Common myeloid progenitor, CD34-positive (primary cell): Measurements from ENCODE around the gene TCF20. TPM values are rescaled to one million over a fixed set of nuclear protein-coding genes. Genes with fewer than 3 reads are reported as not detected.

Source experiments
- CTCF ChIA-PET: fragments of 350-600 bp; sonication (Branson Sonifier 250); formaldehyde crosslinking; loops from one replicate; lab custom pipeline; 2021; ENCODE audit warnings: antibody characterized with exemption; lab: Charles Lee
- POLR2A ChIA-PET: fragments of 350-600 bp; sonication (Branson Sonifier 250); formaldehyde crosslinking; loops from one replicate; lab custom pipeline; 2021; ENCODE audit warnings: antibody characterized with exemption; lab: Charles Lee
- DNase-seq, 3 donors: peaks; one replicate each; pipeline versions ENCODE4 v3.0.0 to v3.0.0-alpha.2; 2013
- H3K27ac ChIP-seq, 2 experiments: 1 replicate in 1 of 2; 2 replicates in 1 of 2; pipeline ENCODE4 v1.7.0; 2013; ENCODE audit warnings: inconsistent platforms in 2 of 2, low read length in 2 of 2, mild to moderate bottlenecking in 2 of 2, low read depth in 1 of 2, moderate library complexity in 1 of 2; ENCODE audit not compliant: severe bottlenecking in 2 of 2, insufficient read depth in 1 of 2, poor library complexity in 1 of 2
- H3K27me3 ChIP-seq, 5 experiments: replicated peaks in 2 of 5; 1 replicate in 3 of 5; 2 replicates in 2 of 5; pipeline versions ENCODE4 v1.6.1 to v1.7.0; 2013; ENCODE audit warnings: low read length in 4 of 5, mild to moderate bottlenecking in 2 of 5, moderate library complexity in 2 of 5, inconsistent platforms in 1 of 5; ENCODE audit not compliant: insufficient read depth in 5 of 5, control insufficient read depth in 4 of 5
- H3K36me3 ChIP-seq, 4 experiments: 1 replicate in 2 of 4; 2 replicates in 2 of 4; pipeline versions ENCODE4 v1.6.1 to v1.7.0; 2013; ENCODE audit warnings: low read length in 3 of 4, control low read depth in 1 of 4, mild to moderate bottlenecking in 1 of 4; ENCODE audit not compliant: control insufficient read depth in 4 of 4, insufficient read depth in 4 of 4
- H3K4me1 ChIP-seq, 4 experiments: 1 replicate in 3 of 4; 2 replicates in 1 of 4; pipeline versions ENCODE4 v1.6.1 to v1.7.1; 2013; ENCODE audit warnings: low read length in 3 of 4, mild to moderate bottlenecking in 3 of 4, control low read depth in 1 of 4, inconsistent platforms in 1 of 4, moderate library complexity in 1 of 4; ENCODE audit not compliant: control insufficient read depth in 4 of 4, insufficient read depth in 4 of 4; ENCODE audit errors: control extremely low read depth in 1 of 4
- H3K4me3 ChIP-seq, 7 experiments: 1 replicate in 4 of 7; 2 replicates in 3 of 7; pipeline versions ENCODE4 v1.5.1 to v1.7.0; 2013; ENCODE audit warnings: mild to moderate bottlenecking in 7 of 7, low read length in 6 of 7, moderate library complexity in 6 of 7, inconsistent platforms in 2 of 7, low read depth in 2 of 7, control low read depth in 1 of 7; ENCODE audit not compliant: insufficient read depth in 4 of 7, control insufficient read depth in 1 of 7; ENCODE audit errors: extremely low read depth in 1 of 7
- H3K9me3 ChIP-seq, 5 experiments: 1 replicate in 4 of 5; 2 replicates in 1 of 5; pipeline versions ENCODE4 v1.6.1 to v1.7.1; 2013; ENCODE audit warnings: low read length in 4 of 5, mild to moderate bottlenecking in 2 of 5, inconsistent platforms in 1 of 5, low read depth in 1 of 5, moderate library complexity in 1 of 5; ENCODE audit not compliant: control insufficient read depth in 4 of 5, insufficient read depth in 2 of 5; ENCODE audit errors: control extremely low read depth in 1 of 5
- whole genome bisulfite sequencing: methylation state at CpG from one replicate; pipeline ENCODE4 v1.1.5; 2013; ENCODE audit not compliant: insufficient coverage; 5-methylcytosine and 5-hydroxymethylcytosine counted together
- polyA plus RNA-seq: library from polyadenylated mRNA; unstranded; fragments of 120-200 nt; gene quantifications from one replicate; pipeline ENCODE4 v1.2.1, GENCODE V29; 2013

The TCF20 gene
- polyA plus RNA-seq, result 13.8 TPM

DNA sequence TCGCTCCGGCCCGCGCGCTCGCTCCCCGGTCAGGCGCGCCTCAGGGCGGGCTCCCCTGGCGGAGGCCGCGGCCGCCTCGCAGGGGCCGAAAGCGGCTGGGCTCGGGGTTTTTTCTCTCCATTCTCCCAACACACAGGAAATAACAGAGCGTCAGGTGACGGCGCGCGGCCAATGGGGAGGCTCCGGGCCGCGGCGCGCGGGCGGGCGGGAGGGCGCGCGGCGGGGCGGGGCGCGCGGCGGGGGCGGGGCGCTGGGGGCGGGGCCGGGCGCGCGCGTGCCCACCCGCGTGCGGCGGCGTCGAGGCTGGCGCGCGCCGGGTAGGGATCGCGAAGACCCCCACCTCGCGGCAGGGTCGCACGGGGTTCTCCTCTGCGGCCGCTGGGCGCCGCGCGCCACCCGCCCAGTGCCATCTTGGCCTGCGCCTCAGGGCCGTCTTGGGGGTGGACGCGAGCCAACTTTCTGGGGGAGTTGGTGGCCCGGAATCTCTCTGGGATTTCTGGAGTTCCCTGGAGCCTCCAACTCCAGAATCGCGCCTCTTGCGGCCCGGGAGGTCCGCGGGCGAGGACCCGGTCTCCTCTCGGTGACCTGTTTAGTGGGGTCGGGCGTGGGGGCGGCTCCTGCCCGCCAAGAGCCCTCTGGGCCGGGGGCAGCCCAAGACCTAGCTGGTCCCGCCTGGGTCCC lies at the start of gene TCF20:
Gene TCF20, minus strand, starts transcription at position 144 of the 681 bp plus-strand sequence. CDS start 55,348 bp downstream, outside the sequence.
- 9% methylated on average over 52 of the region's 91 CpGs for WGBS
- Histone ChIP-seq H3K9me3 (no peaks in the 10 kb centered on the region), H3K36me3 (no peaks in the 10 kb centered on the region), H3K4me3 (peak within 1 kb of the TSS; percentile 65 to 88 (median 76)), H3K4me1 (peaks cover 10 to 25% (median 16%) of the 10 kb centered on the region in 4 experiments), H3K27me3 (no peaks in the 10 kb centered on the region), H3K27ac (peak within 1 kb of the TSS; percentile 40 to 82)
- ChIA-PET POLR2A (interaction anchor here (1.7 kb wide), 1 partner anchor 12 kb away, joined by 3 read pairs; no protein-coding TSS in a partner anchor), CTCF (interaction anchor here (1.0 to 1.4 kb wide), 2 partner anchors 9 to 36 kb away, joined by 3 read pairs; no protein-coding TSS in a partner anchor)
- peak; percentile 77 to 83 (median 77) for DNase-seq

DNA sequence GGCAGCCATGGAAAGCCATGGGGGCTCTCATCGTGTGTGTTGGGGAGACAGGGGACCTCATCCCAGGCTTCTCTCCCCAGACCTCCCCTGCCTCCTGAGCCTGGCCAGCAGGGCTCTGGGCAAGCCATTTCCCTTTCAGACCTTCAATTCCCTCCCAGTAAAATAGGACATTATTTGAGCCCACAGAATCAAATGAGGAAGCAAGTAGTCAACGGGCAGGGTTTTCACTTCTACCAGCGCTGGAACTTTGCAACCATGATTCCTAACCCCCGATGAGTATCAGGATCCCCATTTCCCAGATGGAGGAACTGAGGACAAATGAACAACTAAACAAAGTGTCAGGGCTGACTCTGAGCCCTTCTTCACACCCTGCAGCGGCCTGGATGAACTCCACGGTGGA lies 48.9 kb upstream of the TCF20 start:
- peaks cover 0 to 1% (median 0%) of the 10 kb centered on the region in 5 experiments for H3K27me3 ChIP-seq
- ChIA-PET CTCF (no interaction called here), POLR2A (no interaction called here)
- H3K9me3 ChIP-seq, result no peaks in the 10 kb centered on the region
- no peak for DNase-seq
- peaks cover 0 to 9% (median 4%) of the 10 kb centered on the region in 4 experiments for H3K4me1 ChIP-seq
- WGBS, result 82% methylated on average over 6 of the region's 6 CpGs
- no peak overlapping the region for H3K27ac ChIP-seq
- no peaks in the 10 kb centered on the region for H3K36me3 ChIP-seq
- no peak overlapping the region for H3K4me3 ChIP-seq

DNA sequence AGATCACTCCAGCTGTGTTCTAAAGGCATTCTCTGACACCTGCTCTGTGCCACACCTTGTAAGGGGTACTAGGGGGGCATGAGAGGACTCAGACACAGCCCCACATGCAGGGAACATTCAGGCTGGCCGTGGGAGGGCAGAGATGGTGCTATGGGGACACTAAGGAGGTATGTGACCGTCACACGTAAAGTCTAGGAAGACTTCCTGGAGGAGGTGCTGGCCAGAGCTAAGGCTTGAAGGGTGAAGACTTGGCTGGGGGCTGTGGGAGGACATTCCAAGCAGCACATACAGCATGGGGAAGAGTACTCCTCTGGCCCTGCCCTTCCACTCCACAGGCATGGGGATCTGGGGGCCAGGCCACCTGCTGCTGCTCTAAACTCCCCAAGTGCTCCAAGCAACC lies 48.5 kb upstream of the TCF20 start:
- no peaks in the 10 kb centered on the region for H3K9me3 ChIP-seq
- ChIA-PET POLR2A (no interaction called here), CTCF (no interaction called here)
- 100% methylated on average over 3 of the region's 3 CpGs for WGBS
- H3K36me3 ChIP-seq, result no peaks in the 10 kb centered on the region
- no peak for DNase-seq
- H3K4me1 ChIP-seq, result peaks cover 0 to 14% (median 8%) of the 10 kb centered on the region in 4 experiments
- H3K27ac ChIP-seq, result no peak overlapping the region
- peaks cover 0 to 1% (median 0%) of the 10 kb centered on the region in 5 experiments for H3K27me3 ChIP-seq
- no peak overlapping the region for H3K4me3 ChIP-seq

DNA sequence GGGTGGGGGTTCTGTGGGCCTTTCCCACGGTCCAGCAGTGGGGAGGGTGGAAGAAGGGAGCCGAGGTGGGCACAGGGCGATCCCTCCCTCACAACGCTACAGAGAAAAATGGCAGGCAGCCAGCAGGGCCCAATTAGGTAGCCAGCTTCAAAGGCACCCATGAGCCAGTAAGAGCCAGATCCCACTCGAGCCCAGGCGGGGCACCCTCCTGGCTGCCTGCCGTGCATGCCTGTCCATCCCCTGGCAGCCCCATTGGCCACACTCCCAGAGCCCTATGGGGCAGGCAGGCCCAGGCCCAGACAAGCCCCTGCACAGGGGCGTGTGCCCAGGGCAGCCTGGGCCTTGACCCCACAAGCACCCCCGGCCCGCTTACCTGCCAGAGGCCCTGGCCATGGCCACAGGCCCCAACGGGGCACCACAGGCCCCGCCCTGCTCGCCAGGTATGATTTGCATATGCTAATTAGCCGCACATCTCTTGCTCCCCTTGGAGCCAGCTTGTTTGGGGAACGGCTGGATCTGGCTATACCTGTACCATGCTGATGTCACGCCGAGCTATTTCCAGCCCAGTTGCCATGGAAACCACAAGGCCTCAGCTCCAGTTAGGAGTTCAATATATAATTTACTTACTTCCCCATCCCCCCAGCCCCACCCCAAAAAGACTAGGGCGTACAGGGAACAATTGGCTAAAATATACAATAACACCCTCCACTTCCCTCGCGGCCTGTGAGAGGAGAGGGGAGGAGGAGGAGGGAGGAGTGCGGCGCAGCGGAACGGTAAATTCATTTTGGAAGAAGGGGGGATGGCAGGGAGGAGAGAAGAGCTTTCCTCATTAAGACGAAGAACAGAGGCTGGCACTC lies 47.5 kb upstream of the TCF20 start:
- ChIA-PET CTCF (interaction anchor here (3.7 kb wide), 1 partner anchor 118 kb away, joined by 13 read pairs; no protein-coding TSS in a partner anchor), POLR2A (no interaction called here)
- H3K27ac ChIP-seq, result no peak overlapping the region
- WGBS, result 85% methylated on average over 18 of the region's 25 CpGs
- no peak overlapping the region for H3K4me3 ChIP-seq
- H3K4me1 ChIP-seq, result peaks cover 0 to 22% (median 9%) of the 10 kb centered on the region in 4 experiments
- H3K36me3 ChIP-seq, result no peaks in the 10 kb centered on the region
- DNase-seq, result no peak
- peaks cover 0 to 1% (median 0%) of the 10 kb centered on the region in 5 experiments for H3K27me3 ChIP-seq
- H3K9me3 ChIP-seq, result no peaks in the 10 kb centered on the region

DNA sequence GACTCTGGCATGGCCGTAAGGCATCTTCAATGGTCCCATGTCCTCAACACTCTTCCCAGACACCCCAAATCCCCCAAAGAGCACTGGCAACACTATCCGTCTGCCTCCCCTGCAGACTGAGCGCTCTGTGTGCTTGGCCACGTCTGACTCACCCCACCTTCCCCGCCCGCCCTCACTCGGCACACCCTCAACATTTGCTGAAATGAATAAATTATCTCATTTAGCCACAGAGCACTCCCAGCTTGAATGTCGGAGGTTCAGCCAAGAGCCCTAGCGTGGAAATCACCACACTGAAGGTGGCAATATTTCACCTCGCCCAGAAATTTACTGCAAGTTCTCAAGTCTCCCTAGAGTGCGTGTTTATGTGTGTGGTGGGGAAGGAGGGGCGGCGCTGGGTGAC lies 46.6 kb upstream of the TCF20 start:
- Histone ChIP-seq H3K36me3 (no peaks in the 10 kb centered on the region), H3K4me1 (peaks cover 0 to 25% (median 9%) of the 10 kb centered on the region in 4 experiments), H3K27me3 (peaks cover 0 to 1% (median 0%) of the 10 kb centered on the region in 5 experiments), H3K9me3 (no peaks in the 10 kb centered on the region), H3K27ac (no peak overlapping the region), H3K4me3 (no peak overlapping the region)
- POLR2A ChIA-PET, result interaction anchor here (0.6 kb wide), 1 partner anchor 119 kb away, joined by 4 read pairs; no protein-coding TSS in a partner anchor
- 100% methylated on average over 3 of the region's 13 CpGs for WGBS
- no peak for DNase-seq
- CTCF ChIA-PET, result interaction anchor here (3.7 kb wide), 1 partner anchor 119 kb away, joined by 13 read pairs; no protein-coding TSS in a partner anchor

DNA sequence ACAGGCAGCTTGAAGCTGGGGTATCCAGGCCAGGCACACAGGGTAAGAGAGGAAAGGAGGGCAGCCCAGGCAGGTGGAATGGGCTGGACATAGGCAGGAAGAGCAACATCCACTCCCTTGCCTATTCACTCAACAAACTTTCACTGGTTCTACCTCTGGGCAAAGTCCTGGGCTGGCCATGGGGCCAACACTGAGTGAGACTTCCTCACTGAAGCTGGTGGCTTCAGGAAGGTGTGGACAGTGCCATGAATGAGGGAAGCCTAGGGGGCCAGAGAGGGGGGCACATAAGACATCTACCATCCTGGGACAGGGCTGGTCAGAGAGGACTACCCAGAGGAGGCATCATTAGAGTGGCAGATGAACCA lies 44.9 kb upstream of the TCF20 start:
- H3K36me3 ChIP-seq, result no peaks in the 10 kb centered on the region
- no peaks in the 10 kb centered on the region for H3K9me3 ChIP-seq
- H3K4me1 ChIP-seq, result peaks cover 0 to 28% (median 10%) of the 10 kb centered on the region in 4 experiments
- CTCF ChIA-PET, result interaction anchor here (1.1 to 4.6 kb wide), 6 partner anchors 13 to 147 kb away, joined by 3 to 37 read pairs (median 20); no protein-coding TSS in a partner anchor
- no peak for DNase-seq
- no peak overlapping the region for H3K4me3 ChIP-seq
- no peak overlapping the region for H3K27ac ChIP-seq
- H3K27me3 ChIP-seq, result peaks cover 0 to 1% (median 0%) of the 10 kb centered on the region in 5 experiments
- POLR2A ChIA-PET, result no interaction called here
